Chondrocyte (in vitro differentiated cells): ENCODE data around the gene ASZ1. TPM values are rescaled to one million over a fixed set of nuclear protein-coding genes. Genes with fewer than 3 reads are reported as not detected.
A peak's percentile ranks its signal among the peaks of the same experiment; 100 is the strongest.

ENCODE experiments used
- DNase-seq: peaks from one replicate; pipeline ENCODE4 v3.0.0; 2021; ENCODE audit warnings: mixed read lengths, low spot score
- H3K27ac Mint-ChIP-seq: one replicate; pipeline ENCODE4 v1.8.0; 2021; ENCODE audit warnings: mild to moderate bottlenecking, moderate library complexity, mixed read lengths; ENCODE audit not compliant: unreplicated experiment
- H3K27me3 Mint-ChIP-seq: 2 replicates; pipeline ENCODE4 v1.8.0; 2021; ENCODE audit warnings: low read depth, mixed read lengths
- H3K36me3 Mint-ChIP-seq: 2 replicates; pipeline ENCODE4 v1.8.0; 2021; ENCODE audit warnings: low read depth, mixed read lengths
- H3K4me1 Mint-ChIP-seq: 2 replicates; pipeline ENCODE4 v1.8.0; 2021; ENCODE audit warnings: low read depth, mild to moderate bottlenecking, mixed read lengths
- H3K4me3 Mint-ChIP-seq: one replicate; pipeline ENCODE4 v1.8.0; 2021; ENCODE audit warnings: mild to moderate bottlenecking, moderate library complexity, mixed read lengths; ENCODE audit not compliant: unreplicated experiment
- H3K9me3 Mint-ChIP-seq: 2 replicates; pipeline ENCODE4 v1.8.0; 2021; ENCODE audit warnings: low read depth, mixed read lengths
- total RNA-seq: library from RNA; stranded (reverse); gene quantifications from 3 replicates; pipeline ENCODE4 v1.2.1, GENCODE V29; 2021
- TF ChIP-seq, protein P1 (sequence below): fragments of 200-600 bp; sonication (generic); IDR thresholded peaks from 2 replicates; pipeline ENCODE4 v1.5.0; 2021; ENCODE audit warnings: antibody characterized with exemption, mild to moderate bottlenecking, moderate library complexity

ASZ1 gene
- total RNA-seq, 1 donor from 2014 or later = not detected

DNA sequence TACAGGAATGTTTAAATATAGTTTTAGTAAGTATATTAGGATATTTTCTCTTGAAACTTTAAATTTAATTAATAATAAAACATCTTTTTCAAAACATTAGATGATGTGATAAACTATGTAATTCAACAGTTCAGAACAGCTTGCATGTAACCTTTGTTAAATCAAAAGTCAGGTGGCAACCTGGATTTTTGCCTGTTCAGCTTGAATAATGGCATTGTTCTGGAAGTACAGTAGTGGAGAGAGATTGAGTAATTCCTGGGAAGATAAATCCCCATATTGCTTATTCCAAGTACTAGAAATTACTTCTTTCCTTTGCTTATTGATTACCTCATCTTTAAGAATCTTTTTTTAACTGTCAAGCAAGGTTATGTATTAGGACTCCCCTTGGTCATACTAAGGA lies 32.4 kb upstream of the ASZ1 start:
- Mint-ChIP-seq H3K36me3 (peaks cover 6% of the 10 kb centered on the region), H3K4me1 (no peaks in the 10 kb centered on the region), H3K27ac (no peak overlapping the region), H3K4me3 (no peak overlapping the region), H3K27me3 (peaks cover 9% of the 10 kb centered on the region), H3K9me3 (peaks cover 5% of the 10 kb centered on the region)
- no peak for DNase-seq
- TF ChIP-seq, protein P1, sequence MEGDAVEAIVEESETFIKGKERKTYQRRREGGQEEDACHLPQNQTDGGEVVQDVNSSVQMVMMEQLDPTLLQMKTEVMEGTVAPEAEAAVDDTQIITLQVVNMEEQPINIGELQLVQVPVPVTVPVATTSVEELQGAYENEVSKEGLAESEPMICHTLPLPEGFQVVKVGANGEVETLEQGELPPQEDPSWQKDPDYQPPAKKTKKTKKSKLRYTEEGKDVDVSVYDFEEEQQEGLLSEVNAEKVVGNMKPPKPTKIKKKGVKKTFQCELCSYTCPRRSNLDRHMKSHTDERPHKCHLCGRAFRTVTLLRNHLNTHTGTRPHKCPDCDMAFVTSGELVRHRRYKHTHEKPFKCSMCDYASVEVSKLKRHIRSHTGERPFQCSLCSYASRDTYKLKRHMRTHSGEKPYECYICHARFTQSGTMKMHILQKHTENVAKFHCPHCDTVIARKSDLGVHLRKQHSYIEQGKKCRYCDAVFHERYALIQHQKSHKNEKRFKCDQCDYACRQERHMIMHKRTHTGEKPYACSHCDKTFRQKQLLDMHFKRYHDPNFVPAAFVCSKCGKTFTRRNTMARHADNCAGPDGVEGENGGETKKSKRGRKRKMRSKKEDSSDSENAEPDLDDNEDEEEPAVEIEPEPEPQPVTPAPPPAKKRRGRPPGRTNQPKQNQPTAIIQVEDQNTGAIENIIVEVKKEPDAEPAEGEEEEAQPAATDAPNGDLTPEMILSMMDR = no peak

- no peaks in the 10 kb centered on the region for H3K4me1 Mint-ChIP-seq
- DNase-seq = no peak
- H3K27me3 Mint-ChIP-seq = peaks cover 15% of the 10 kb centered on the region
- TF ChIP-seq, protein P1 = peak; percentile 92
- H3K36me3 Mint-ChIP-seq = peaks cover 6% of the 10 kb centered on the region
- no peak overlapping the region for H3K27ac Mint-ChIP-seq
- H3K4me3 Mint-ChIP-seq = no peak overlapping the region
- peaks cover 5% of the 10 kb centered on the region for H3K9me3 Mint-ChIP-seq
Measured at GRCh38 chr7:117458977-117459583, 31.8 kb upstream of the ASZ1 start.

- no peak for DNase-seq
- Mint-ChIP-seq H3K4me3 (no peak overlapping the region), H3K36me3 (no peaks in the 10 kb centered on the region), H3K9me3 (peaks cover 19% of the 10 kb centered on the region), H3K4me1 (no peaks in the 10 kb centered on the region), H3K27me3 (peaks cover 28% of the 10 kb centered on the region), H3K27ac (no peak overlapping the region)
- TF ChIP-seq, protein P1 = no peak
Measured at GRCh38 chr7:117448655-117449054, 21.4 kb upstream of the ASZ1 start.

DNA sequence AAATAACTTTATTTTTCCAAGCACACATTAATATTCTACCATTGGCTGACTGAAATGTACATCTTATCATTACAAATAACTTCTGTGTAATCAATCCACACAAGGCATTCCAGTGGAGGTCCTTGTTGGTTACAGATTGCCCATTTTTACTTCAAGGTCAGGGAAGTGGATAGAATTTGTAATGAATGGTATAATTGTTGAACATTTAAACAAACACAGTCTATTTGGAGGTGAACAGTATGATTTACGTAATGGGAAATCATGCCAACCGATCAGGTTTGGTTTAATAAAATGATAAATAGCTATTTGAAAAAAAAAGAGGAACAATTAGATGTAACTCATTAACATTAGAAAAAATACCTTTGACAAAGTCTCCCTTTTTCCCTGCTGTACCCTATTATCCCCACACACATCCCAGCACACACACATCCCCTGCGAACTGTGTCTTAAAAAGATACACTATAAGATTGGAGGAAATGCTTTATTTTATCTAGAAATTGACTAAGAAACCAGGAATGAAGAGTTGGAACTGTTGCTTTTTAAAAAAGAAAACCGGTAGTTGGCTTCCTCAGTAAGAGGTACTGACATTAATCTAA lies 19.0 kb upstream of the ASZ1 start:
- TF ChIP-seq, protein P1 = no peak
- Mint-ChIP-seq H3K9me3 (peaks cover 18% of the 10 kb centered on the region), H3K27ac (no peak overlapping the region), H3K27me3 (peaks cover 16% of the 10 kb centered on the region), H3K4me1 (no peaks in the 10 kb centered on the region), H3K36me3 (no peaks in the 10 kb centered on the region), H3K4me3 (no peak overlapping the region)
- DNase-seq = no peak

DNA sequence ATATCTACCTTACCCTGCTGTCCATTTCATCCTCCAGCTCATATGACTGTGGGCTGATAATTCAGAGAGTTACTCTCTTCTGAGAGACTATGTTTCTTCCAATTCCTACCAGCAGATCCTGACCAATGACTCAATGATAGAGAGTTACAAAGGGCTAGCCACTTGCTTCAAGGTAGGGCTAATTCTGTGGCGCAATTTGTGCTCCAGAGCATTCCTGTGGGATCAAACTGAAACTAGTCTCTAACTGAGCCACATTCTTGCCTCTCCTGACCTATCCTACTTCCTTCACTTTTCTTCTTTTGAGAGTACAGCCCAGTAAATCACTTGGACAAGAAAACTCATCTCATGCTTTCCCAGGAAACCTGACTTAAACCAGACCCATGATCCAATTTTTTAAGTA lies 17.9 kb upstream of the ASZ1 start:
- DNase-seq = no peak
- no peaks in the 10 kb centered on the region for H3K36me3 Mint-ChIP-seq

More for the DNA sequence above, 17.9 kb upstream of the ASZ1 start:
- TF ChIP-seq, protein P1 = no peak
- Mint-ChIP-seq H3K9me3 (peaks cover 8% of the 10 kb centered on the region), H3K27me3 (peaks cover 9% of the 10 kb centered on the region), H3K4me3 (no peak overlapping the region), H3K27ac (no peak overlapping the region), H3K4me1 (no peaks in the 10 kb centered on the region)
